ENCODE data around the gene KATNB1. TPM values are rescaled to one million over a fixed set of nuclear protein-coding genes. Genes with fewer than 3 reads are reported as not detected.
"Not testable (repeated sequence)": the region's sequence is repeated elsewhere in the genome, so short reads cannot be mapped to it uniquely, and the experiment has no call there.

KATNB1 gene
- total and polyA plus RNA-seq, 2 of the 8 experiments (the other 6 are each of a cell fraction or from before 2014, with no cell fraction given) = 50.2 to 60.4 TPM

DNA sequence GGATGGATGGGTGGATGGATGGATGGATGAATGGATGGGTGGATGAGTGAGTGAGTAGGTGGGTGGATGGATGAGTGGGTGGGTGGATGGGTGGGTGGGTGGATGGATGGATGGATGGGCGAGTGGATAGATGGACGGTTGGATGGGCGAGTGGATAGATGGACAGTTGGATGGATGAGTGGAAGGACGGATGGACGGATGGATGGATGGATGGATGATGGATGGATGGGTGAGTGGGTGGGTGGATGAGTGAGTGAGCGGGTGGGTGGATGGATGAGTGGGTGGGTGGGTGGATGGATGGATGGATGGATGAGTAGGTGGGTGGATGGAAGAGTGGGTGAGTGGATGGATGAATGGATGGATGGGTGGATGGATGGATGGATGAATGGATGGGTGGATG lies 5.7 kb upstream of the KATNB1 start:
- H2BK15ac ChIP-seq (ENCODE audit: low read length); DNase-seq (ENCODE audit: low read depth in 1 of 2, low spot score in 2 of 2); H3K36me3 ChIP-seq (ENCODE audit: control insufficient read depth in 2 of 4, insufficient read depth in 4 of 4, low read length in 3 of 4); H2AK5ac ChIP-seq (ENCODE audit: low read depth, low read length); H3K18ac ChIP-seq (ENCODE audit: extremely low read depth, low read length); H2AFZ ChIP-seq (ENCODE audit: low read length); FAIRE-seq; H3K27me3 ChIP-seq (replicated peaks in 1 of 4; ENCODE audit: control insufficient read depth in 3 of 4, extremely low read depth in 1 of 4, insufficient read depth in 3 of 4, low read length in 3 of 4); H3K56ac ChIP-seq (replicated peaks; ENCODE audit: insufficient read length, low read depth, low read length); H3K4me3 ChIP-seq (ENCODE audit: extremely low read depth in 1 of 4, insufficient read depth in 2 of 4, low read depth in 3 of 4, low read length in 4 of 4); H3K4me2 ChIP-seq (ENCODE audit: insufficient read depth in 1 of 2, low read depth in 2 of 2, low read length in 2 of 2); H3K9ac ChIP-seq (replicated peaks in 1 of 4; ENCODE audit: extremely low read depth in 1 of 4, low read depth in 3 of 4, low read length in 3 of 4); H3K79me2 ChIP-seq (ENCODE audit: control insufficient read depth in 1 of 2, insufficient read depth in 2 of 2, low read length in 2 of 2); CTCF ChIA-PET (ENCODE audit: partially characterized antibody); H4K91ac ChIP-seq (replicated peaks; ENCODE audit: insufficient read length, low read length); H4K20me1 ChIP-seq (replicated peaks in 1 of 2; ENCODE audit: control insufficient read depth in 1 of 2, insufficient read depth in 2 of 2, low read length in 2 of 2); H3K23ac ChIP-seq (ENCODE audit: insufficient read length); POLR2A ChIA-PET (ENCODE audit: partially characterized antibody); H3K27ac ChIP-seq (ENCODE audit: low read depth, low read length); H2BK20ac ChIP-seq (ENCODE audit: low read length); H2BK120ac ChIP-seq (replicated peaks; ENCODE audit: low read depth, low read length); H4K5ac ChIP-seq (ENCODE audit: insufficient read length, low read depth, low read length); H3K4ac ChIP-seq (replicated peaks; ENCODE audit: insufficient read length, low read depth, low read length); H3K14ac ChIP-seq (ENCODE audit: insufficient read length); H2BK12ac ChIP-seq (ENCODE audit: low read depth, low read length); H4K8ac ChIP-seq (ENCODE audit: extremely low read depth, insufficient read depth, low read length); H3K9me3 ChIP-seq (ENCODE audit: insufficient read depth in 2 of 2, low read depth in 1 of 2, low read length in 1 of 2); H3K4me1 ChIP-seq (replicated peaks in 1 of 4; ENCODE audit: control insufficient read depth in 3 of 4, insufficient read depth in 4 of 4, low read length in 3 of 4); H2BK5ac ChIP-seq (ENCODE audit: low read depth, low read length); H3K79me1 ChIP-seq (ENCODE audit: low read depth, low read length): not testable (repeated sequence)
- WGBS, 2 experiments (ENCODE audit: extremely low coverage in 1 of 2, insufficient coverage in 1 of 2, insufficient read length in 1 of 2, insufficient replicate concordance in 2 of 2, low coverage in 1 of 2, low lambda C conversion rate in 2 of 2, missing lambda C conversion rate in 1 of 2) = 84 to 100% methylated on average over 1 to 3 of the region's 6 CpGs
- H3K23me2 ChIP-seq (ENCODE audit: low read depth, low read length) = peaks cover 20% of the 10 kb centered on the region; the same call in 1 of the 2 replicates

All from H1 (cell line).